ENCODE data around the gene IGFLR1. TPM values are rescaled to one million over a fixed set of nuclear protein-coding genes. Genes with fewer than 3 reads are reported as not detected.

Gene IGFLR1
- total and polyA plus RNA-seq, 2 of the 8 experiments (the other 6 are each of a cell fraction or from before 2014, with no cell fraction given), result 8.4 to 28.9 TPM

DNA sequence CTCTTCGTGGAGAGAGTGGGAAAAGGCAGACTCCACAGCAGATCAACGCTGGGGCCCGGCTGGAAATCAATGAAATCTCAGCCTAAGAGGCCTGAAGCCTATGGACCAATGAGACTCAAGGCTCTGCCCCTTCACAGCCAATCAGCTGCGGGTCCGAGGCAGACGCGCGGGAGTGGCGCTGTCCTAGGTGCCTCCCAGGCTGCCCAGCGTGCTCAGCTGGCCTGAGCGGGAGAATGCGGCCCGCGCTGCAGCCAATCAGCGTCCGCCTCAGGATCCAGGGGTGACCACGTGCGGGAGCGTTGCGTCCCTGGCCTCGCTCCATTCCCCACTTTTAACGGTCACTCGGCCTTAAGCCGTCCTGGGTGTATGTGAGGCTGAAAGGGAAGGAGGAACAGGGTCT is 38.0 kb downstream of the IGFLR1 start, which contains the start of gene ZBTB32 (continued):
- TF ChIP-seq ZNF274 (IDR thresholded peaks at IDR 0.05; ENCODE audit: borderline replicate concordance, extremely low read depth, low read length) (no peak), TAF1 (IDR thresholded peaks at IDR 0.05; ENCODE audit: low read depth, low read length) (no peak), YY1 (IDR thresholded peaks at IDR 0.05; ENCODE audit: low read depth, low read length) (no peak), CTBP2 (IDR thresholded peaks at IDR 0.05; ENCODE audit: borderline replicate concordance, insufficient read depth, insufficient read length, low read length) (no peak), TEAD4 (IDR thresholded peaks at IDR 0.05; ENCODE audit: low read depth, low read length) (no peak; the same call in 1 of the 2 replicates), GABPA (IDR thresholded peaks at IDR 0.05; ENCODE audit: borderline replicate concordance, insufficient read depth, low read length) (no peak), BACH1 (IDR thresholded peaks at IDR 0.05; ENCODE audit: low read length) (no peak), BRCA1 (IDR thresholded peaks at IDR 0.05; ENCODE audit: low read depth, low read length) (no peak), CBX8 (IDR thresholded peaks at IDR 0.05; ENCODE audit: borderline replicate concordance, low read depth, low read length) (no peak), SAP30 (IDR thresholded peaks at IDR 0.05; ENCODE audit: insufficient read depth, insufficient replicate concordance, low read length) (no peak), SRF (IDR thresholded peaks at IDR 0.05; ENCODE audit: low read depth, low read length) (no peak), SP1 (IDR thresholded peaks at IDR 0.05; ENCODE audit: low read depth, low read length) (0 out of 2 replicates have a peak, but pooled peaks have one; percentile 33), SIRT6 (IDR thresholded peaks at IDR 0.05; ENCODE audit: low read length) (no peak), CHD2 (IDR thresholded peaks at IDR 0.05; ENCODE audit: low read length) (peak; percentile 75), CHD1 (IDR thresholded peaks at IDR 0.05; ENCODE audit: low read depth, low read length) (no peak), POU5F1 (IDR thresholded peaks at IDR 0.05; ENCODE audit: low read depth, low read length) (no peak), TCF12 (IDR thresholded peaks at IDR 0.05; ENCODE audit: low read depth, low read length) (no peak), ASH2L (IDR thresholded peaks at IDR 0.05; ENCODE audit: low read length) (no peak), POLR2A (IDR thresholded peaks at IDR 0.05; ENCODE audit: control extremely low read depth in 1 of 2, low read depth in 2 of 2, low read length in 2 of 2) (no peak), TAF7 (optimal IDR thresholded peaks at IDR 0.05; ENCODE audit: borderline replicate concordance, low read depth, low read length) (no peak), SP2 (IDR thresholded peaks at IDR 0.05; ENCODE audit: low read length) (no peak), RBBP5 (IDR thresholded peaks at IDR 0.05; ENCODE audit: borderline replicate concordance, low read depth, low read length) (no peak), GTF2F1 (IDR thresholded peaks at IDR 0.05; ENCODE audit: borderline replicate concordance, low read depth, low read length) (peak; percentile 40; the same call in 1 of the 2 replicates), KDM4A (IDR thresholded peaks at IDR 0.05; ENCODE audit: low read depth, low read length, severe bottlenecking) (no peak), JUN (IDR thresholded peaks at IDR 0.05; ENCODE audit: low read depth, low read length) (no peak), CBX5 (IDR thresholded peaks at IDR 0.05; ENCODE audit: low read depth, low read length) (no peak)
- TF ChIP-seq, protein P1, sequence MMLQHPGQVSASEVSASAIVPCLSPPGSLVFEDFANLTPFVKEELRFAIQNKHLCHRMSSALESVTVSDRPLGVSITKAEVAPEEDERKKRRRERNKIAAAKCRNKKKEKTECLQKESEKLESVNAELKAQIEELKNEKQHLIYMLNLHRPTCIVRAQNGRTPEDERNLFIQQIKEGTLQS (IDR thresholded peaks at IDR 0.05; ENCODE audit: insufficient read depth, low read depth, low read length), result no peak
- TF ChIP-seq, protein P2, sequence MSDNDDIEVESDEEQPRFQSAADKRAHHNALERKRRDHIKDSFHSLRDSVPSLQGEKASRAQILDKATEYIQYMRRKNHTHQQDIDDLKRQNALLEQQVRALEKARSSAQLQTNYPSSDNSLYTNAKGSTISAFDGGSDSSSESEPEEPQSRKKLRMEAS (IDR thresholded peaks at IDR 0.05), result peak; percentile 100

All from H1 (cell line).